BJ (cell line): ENCODE measurements around the gene KRTAP5-9. TPM values are rescaled to one million over a fixed set of nuclear protein-coding genes. Genes with fewer than 3 reads are reported as not detected.
"Not testable (repeated sequence)": the region's sequence is repeated elsewhere in the genome, so short reads cannot be mapped to it uniquely, and the experiment has no call there.

Experiments
- CTCF ChIA-PET: fragments of 350-600 bp; formaldehyde crosslinking; extraction: SDS; loops from one replicate; lab custom pipeline; 2021; ENCODE audit warnings: antibody characterized with exemption, inconsistent platforms; lab: Yijun Ruan, JAX
- POLR2A ChIA-PET: fragments of 300-600 bp; sonication (Branson Sonifier 250); formaldehyde crosslinking; extraction: SDS; loops from one replicate; lab custom pipeline; 2021; ENCODE audit warnings: antibody characterized with exemption; lab: Charles Lee
- DNase-seq: peaks from one replicate; pipeline ENCODE4 v3.0.0-alpha.2; 2011; ENCODE audit warnings: low read depth
- H3K27me3 ChIP-seq: 2 replicates; pipeline ENCODE4 v1.6.0; 2011; ENCODE audit warnings: low read length; ENCODE audit not compliant: control insufficient read depth, insufficient read depth
- H3K36me3 ChIP-seq: 2 replicates; pipeline ENCODE4 v1.5.1; 2011; ENCODE audit warnings: low read length; ENCODE audit not compliant: control insufficient read depth, insufficient read depth
- H3K4me3 ChIP-seq: 2 replicates; pipeline ENCODE4 v1.5.1; 2011; ENCODE audit warnings: low read depth, mild to moderate bottlenecking, control low read depth, low read length
- polyA plus RNA-seq: library from polyadenylated mRNA; depleted of rRNA; stranded (reverse); fragments of >200 nt; gene quantifications from 2 replicates; pipeline ENCODE4 v1.2.3, GENCODE V29; 2011
- TF ChIP-seq, protein P1 (sequence below): IDR thresholded peaks from 2 replicates; pipeline ENCODE4 v1.5.1; 2011; ENCODE audit warnings: low read depth, mild to moderate bottlenecking, control low read depth, inconsistent platforms, low read length, moderate library complexity; ENCODE audit not compliant: insufficient read depth

KRTAP5-9 gene
- polyA plus RNA-seq, 1 experiment, result 0.09 TPM

DNA sequence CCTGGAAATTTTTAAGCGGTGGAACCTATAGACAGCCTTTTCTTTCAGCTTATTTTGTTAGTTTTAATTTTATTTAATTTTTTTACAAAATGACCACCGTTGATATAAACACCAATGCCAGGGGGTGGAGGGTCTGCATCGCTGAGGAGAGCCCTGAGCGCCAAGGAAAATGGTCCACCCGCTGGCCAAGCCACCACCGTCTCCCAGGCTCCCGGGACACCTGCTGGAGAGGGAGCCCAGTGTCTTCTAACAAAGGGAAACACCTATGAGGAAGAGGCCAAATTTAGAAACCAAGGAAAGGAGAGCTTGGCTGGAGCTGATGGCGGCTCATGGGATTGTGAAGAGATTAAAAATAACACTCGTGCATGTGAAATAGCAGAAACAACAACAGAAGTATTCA is 10.7 kb upstream of the KRTAP5-9 start:
- no peak for DNase-seq
- no peak overlapping the region for H3K4me3 ChIP-seq
- TF ChIP-seq, protein P1, sequence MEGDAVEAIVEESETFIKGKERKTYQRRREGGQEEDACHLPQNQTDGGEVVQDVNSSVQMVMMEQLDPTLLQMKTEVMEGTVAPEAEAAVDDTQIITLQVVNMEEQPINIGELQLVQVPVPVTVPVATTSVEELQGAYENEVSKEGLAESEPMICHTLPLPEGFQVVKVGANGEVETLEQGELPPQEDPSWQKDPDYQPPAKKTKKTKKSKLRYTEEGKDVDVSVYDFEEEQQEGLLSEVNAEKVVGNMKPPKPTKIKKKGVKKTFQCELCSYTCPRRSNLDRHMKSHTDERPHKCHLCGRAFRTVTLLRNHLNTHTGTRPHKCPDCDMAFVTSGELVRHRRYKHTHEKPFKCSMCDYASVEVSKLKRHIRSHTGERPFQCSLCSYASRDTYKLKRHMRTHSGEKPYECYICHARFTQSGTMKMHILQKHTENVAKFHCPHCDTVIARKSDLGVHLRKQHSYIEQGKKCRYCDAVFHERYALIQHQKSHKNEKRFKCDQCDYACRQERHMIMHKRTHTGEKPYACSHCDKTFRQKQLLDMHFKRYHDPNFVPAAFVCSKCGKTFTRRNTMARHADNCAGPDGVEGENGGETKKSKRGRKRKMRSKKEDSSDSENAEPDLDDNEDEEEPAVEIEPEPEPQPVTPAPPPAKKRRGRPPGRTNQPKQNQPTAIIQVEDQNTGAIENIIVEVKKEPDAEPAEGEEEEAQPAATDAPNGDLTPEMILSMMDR, result no peak
- POLR2A ChIA-PET, result no interaction called here
- H3K36me3 ChIP-seq, result no peaks in the 10 kb centered on the region
- peaks cover 2% of the 10 kb centered on the region; the same call in 1 of the 2 replicates for H3K27me3 ChIP-seq
- CTCF ChIA-PET, result no interaction called here

DNA sequence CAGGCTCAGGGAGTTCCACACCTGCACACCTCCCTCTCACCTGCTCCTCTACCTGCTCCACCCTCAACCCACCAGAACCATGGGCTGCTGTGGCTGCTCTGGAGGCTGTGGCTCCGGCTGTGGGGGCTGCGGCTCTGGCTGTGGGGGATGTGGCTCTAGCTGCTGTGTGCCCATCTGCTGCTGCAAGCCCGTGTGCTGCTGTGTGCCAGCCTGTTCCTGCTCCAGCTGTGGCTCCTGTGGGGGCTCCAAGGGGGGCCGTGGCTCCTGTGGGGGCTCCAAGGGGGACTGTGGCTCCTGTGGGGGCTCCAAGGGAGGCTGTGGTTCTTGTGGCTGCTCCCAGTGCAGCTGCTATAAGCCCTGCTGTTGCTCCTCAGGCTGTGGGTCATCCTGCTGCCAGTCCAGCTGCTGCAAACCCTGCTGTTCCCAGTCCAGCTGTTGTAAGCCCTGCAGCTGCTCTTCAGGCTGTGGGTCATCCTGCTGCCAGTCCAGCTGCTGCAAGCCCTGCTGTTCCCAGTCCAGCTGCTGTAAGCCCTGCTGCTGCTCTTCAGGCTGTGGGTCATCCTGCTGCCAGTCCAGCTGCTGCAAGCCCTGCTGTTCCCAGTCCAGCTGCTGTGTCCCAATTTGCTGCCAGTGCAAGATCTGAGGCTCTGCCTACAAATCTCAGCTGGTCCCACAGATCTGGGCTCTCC is 10.1 kb upstream of the KRTAP5-9 start, which contains the start of gene KRTAP5-8:
Gene KRTAP5-8, plus strand, starts transcription at position 49 of the 689 bp plus-strand sequence. Its CDS starts 31 bp downstream, at position 80.
- DNase-seq, H3K4me3 ChIP-seq, POLR2A ChIA-PET, CTCF ChIA-PET, H3K27me3 ChIP-seq, H3K36me3 ChIP-seq: not testable (repeated sequence)

DNA sequence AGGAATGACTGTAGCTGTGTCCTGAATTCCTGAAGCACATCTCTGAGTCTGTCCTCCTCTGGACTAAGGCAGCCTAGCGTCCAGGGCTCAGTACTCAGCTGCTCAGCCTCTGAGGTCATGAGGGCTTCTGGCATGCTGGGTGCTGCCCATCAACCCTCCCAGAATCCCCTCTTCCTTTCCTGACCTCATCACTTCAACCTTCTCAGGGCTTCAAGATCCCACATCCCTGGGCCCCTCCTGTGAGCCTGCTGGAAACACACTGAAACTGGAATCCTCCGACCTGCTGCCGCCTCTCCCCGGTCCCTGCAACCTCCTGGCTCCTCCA is 9.6 kb upstream of the KRTAP5-9 start:
- CTCF ChIA-PET, result no interaction called here
- DNase-seq, result no peak
- H3K27me3 ChIP-seq, result peaks cover 2% of the 10 kb centered on the region; the same call in 1 of the 2 replicates
- H3K4me3 ChIP-seq, result no peak overlapping the region
- H3K36me3 ChIP-seq, result no peaks in the 10 kb centered on the region
- POLR2A ChIA-PET, result no interaction called here
- TF ChIP-seq, protein P1, result no peak

DNA sequence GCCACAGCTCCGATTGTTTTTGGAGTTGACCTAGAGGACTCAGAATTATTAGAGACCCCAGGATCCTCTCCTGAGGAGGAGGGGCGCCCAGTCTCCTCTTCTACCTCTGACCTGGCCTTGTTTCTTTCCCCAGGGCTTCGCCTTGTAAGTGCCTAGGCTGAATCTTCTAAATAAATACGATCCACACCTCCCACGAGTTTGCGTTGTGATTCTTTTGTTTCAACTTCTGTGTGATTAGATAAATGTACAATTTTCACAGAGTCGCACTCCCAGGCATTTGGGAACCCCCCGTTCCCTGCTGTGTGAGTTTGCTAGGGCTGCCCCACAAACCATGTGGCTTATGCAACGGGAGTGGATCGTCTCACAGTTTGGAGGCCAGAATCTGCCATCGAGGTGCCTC is 9.2 kb upstream of the KRTAP5-9 start:
- Histone ChIP-seq H3K27me3 (peaks cover 2% of the 10 kb centered on the region; the same call in 1 of the 2 replicates), H3K4me3 (no peak overlapping the region), H3K36me3 (no peaks in the 10 kb centered on the region)
- DNase-seq, result no peak
- ChIA-PET CTCF (no interaction called here), POLR2A (no interaction called here)
- TF ChIP-seq, protein P1, result no peak

DNA sequence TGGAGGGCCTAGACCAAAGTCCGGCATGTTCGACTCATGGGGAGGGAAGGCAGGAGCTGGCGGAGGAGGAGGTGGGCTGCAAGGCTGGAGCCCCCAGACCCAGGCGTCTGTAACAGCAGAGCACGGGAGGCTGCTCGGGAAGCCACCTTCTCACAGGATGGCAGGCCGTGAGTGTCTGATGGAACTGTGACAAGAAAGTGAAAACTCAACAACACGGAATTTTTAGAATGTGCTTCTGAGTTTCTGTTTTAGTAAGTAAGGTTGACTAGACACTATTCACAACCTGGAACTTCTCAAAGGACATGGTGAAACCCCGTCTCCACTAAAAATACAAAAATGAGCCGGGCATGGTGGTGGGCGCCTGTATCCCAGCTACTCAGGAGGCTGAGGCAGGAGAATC is 8.2 kb upstream of the KRTAP5-9 start:
- DNase-seq, POLR2A ChIA-PET, H3K36me3 ChIP-seq, H3K27me3 ChIP-seq, H3K4me3 ChIP-seq: not testable (repeated sequence)
- CTCF ChIA-PET, result interaction anchor here (0.8 kb wide), 1 partner anchor 23 kb away, joined by 3 read pairs; no protein-coding TSS in a partner anchor

DNA sequence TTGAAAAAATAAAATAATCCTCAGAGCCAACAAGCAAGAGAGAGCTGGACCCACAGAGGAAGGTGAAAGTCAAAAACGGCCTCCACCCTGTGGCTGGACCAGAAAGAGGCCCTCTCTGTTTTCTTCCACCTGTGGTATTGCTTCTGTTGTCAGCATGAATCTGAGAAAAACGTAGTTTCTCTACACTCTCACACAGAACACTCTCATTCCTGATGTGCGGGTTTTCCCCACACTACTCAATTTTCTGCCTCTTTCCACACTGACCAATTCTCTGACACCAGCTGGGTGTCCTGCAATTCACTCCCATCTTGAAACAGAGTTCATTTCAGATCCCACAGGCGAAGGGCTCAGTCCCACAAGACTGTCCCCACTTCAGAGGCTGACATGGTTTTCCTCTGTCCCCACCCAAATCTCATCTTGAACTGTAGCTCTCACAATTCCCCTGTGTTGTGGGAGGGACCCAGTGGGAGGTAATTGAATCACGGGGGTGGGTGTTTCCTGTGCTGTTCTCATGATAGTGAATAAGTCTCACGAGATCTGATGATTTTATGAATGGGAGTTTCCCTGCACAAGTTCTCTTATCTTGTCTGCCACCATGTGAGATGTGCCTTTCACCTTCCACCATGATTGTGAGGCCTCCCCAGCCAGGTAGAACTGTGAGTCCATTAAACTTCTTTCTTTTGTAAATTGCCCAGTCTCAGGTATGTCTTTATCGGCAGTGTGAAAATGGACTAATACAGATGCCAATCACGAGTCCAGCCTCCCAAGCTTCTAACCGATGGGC is 7.5 kb upstream of the KRTAP5-9 start:
- H3K27me3 ChIP-seq, POLR2A ChIA-PET, H3K36me3 ChIP-seq, DNase-seq, H3K4me3 ChIP-seq: not testable (repeated sequence)
- CTCF ChIA-PET, result interaction anchor here (0.8 kb wide), 1 partner anchor 22 kb away, joined by 3 read pairs; no protein-coding TSS in a partner anchor
